SK-N-SH treated with all-trans-retinoic acid at 6 μM for 48 hours (cell line): ENCODE data around the gene MPP3.

Experiments
- BACH2 ChIP-seq: fragments of 250-450 bp; sonication (Bioruptor Pico); IDR thresholded peaks from 2 replicates; pipeline ENCODE4 v1.9.0; 2021; ENCODE audit warnings: mild to moderate bottlenecking, borderline replicate concordance
- ESRRG ChIP-seq: fragments of 250-450 bp; sonication (Bioruptor Pico); IDR thresholded peaks from 2 replicates; pipeline ENCODE4 v1.6.1; 2021; ENCODE audit warnings: mild to moderate bottlenecking
- GLIS3 ChIP-seq: fragments of 250-450 bp; sonication (Bioruptor Pico); IDR thresholded peaks from 2 replicates; pipeline ENCODE4 v1.5.0; 2020; ENCODE audit warnings: mild to moderate bottlenecking, moderate library complexity
- PPARA ChIP-seq: fragments of 250-450 bp; sonication (Bioruptor Pico); IDR thresholded peaks from 2 replicates; pipeline ENCODE4 v1.5.0; 2020; ENCODE audit warnings: mild to moderate bottlenecking, borderline replicate concordance
- ZFP3 ChIP-seq: fragments of 250-450 bp; sonication (Bioruptor Pico); IDR thresholded peaks from 2 replicates; pipeline ENCODE4 v1.5.0; 2020; ENCODE audit warnings: mild to moderate bottlenecking, moderate library complexity
- ZFP30 ChIP-seq: fragments of 450-650 bp; formaldehyde crosslinking; IDR thresholded peaks from 2 replicates; pipeline ENCODE4 v1.5.0; 2022; ENCODE audit warnings: mild to moderate bottlenecking, moderate library complexity
- TF ChIP-seq, protein P1 (sequence below): fragments of 250-450 bp; sonication (Bioruptor Pico); IDR thresholded peaks from 2 replicates; pipeline ENCODE4 v1.5.1; 2020; ENCODE audit warnings: low read depth, mild to moderate bottlenecking, moderate library complexity

DNA sequence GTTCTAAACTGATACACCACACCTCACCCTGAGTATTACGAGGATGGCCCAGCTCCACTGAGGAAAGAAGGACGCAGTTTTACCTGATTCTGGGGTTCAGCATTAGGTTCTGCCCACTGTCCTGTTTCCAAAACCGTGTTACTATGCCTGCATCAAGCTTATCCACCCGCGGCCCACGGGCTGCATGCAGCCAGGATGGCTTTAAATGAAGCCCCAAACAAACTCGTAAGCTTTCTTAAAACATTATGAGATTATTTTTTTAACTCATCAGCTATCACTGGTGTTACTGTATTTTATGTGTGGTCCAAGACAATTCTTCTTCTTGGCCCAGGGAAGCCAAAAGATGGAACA lies 10.0 kb upstream of the MPP3 start:
- TF ChIP-seq PPARA (CRISPR knock-in tag): no peak
- TF ChIP-seq GLIS3 (CRISPR knock-in tag): no peak
- TF ChIP-seq ZFP30 (CRISPR knock-in tag): no peak
- TF ChIP-seq, protein P1, sequence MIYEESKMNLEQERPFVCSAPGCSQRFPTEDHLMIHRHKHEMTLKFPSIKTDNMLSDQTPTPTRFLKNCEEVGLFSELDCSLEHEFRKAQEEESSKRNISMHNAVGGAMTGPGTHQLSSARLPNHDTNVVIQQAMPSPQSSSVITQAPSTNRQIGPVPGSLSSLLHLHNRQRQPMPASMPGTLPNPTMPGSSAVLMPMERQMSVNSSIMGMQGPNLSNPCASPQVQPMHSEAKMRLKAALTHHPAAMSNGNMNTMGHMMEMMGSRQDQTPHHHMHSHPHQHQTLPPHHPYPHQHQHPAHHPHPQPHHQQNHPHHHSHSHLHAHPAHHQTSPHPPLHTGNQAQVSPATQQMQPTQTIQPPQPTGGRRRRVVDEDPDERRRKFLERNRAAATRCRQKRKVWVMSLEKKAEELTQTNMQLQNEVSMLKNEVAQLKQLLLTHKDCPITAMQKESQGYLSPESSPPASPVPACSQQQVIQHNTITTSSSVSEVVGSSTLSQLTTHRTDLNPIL (CRISPR knock-in tag): no peak
- TF ChIP-seq ESRRG (CRISPR knock-in tag): no peak
- no peak for TF ChIP-seq BACH2 (CRISPR knock-in tag)
- TF ChIP-seq ZFP3 (CRISPR knock-in tag): no peak
